8988T (cell line): ENCODE results near the gene NTM.

Experiments used
- DNase-seq: peaks from one replicate; pipeline ENCODE4 v3.0.0; 2011

The NTM gene

GRCh38 chr11:131572423-131572822 is 202.0 kb downstream of the NTM start:
- DNase-seq = no peak

DNA sequence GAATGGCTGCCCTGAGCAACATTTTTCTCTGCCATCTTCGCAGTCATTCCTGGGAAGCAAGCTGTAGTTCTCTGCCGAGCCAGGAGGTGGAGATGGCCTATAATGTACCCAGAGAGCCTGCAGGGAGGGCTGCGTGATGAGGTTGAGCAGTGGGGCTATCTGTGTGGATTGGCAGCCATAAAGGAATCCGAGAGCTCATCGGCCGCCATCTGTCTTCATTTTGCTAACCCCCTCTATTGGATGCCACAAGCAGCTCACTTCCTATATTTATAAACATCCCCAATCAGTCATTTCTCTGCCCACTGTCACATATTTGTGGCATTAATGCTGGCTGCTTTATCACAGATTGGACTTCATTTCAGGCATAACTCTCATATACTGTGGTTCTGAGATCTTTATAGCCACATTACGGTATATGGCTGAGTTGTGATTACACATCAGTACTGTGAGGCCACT is 209.5 kb downstream of the NTM start:
- no peak for DNase-seq

GRCh38 chr11:131580476-131580875 is 210.1 kb downstream of the NTM start:
- DNase-seq = no peak

DNA sequence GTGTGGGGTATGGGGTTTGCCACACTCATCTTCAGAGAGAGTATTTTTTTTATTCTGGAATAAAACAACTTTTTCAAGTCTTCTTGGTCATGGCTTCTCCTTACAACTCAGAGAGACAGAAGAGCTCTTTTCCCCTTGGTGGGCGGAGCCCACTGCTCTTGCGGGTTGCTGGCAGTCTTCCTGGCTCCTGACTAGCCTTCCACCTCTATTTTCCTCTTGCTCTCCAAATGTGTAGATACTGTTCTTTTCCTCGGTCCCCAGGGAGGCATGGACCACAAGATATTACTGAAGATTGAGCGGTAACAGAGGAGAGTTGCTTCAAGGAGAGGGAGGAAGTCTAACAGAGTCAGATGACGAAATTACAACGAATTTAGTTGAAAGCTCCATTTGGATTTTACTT is 210.6 kb downstream of the NTM start:
- DNase-seq = no peak

DNA sequence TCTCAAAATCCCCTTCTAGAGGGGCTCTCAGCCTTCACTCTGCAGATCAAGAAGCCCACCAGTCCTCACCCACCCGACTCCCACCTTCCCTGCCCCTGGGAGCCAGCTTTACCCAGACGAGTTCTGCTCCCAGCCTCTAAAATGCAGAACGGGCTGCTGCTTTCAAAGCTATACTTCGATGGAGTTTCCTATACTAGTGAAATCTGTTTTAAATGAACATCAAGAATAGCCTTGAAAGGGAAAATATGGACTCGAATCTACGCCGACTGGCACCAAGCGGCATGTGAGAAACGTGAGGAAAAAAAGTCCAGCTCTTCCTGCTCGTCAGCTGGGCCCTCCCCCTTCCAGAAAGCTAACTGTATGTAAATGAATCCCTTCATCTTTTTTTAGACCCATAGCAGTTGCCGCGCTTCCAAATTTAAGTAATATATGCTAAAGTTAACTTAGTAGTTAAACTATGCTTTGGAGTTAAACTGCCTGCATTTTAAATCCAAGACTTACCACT is 211.7 kb downstream of the NTM start:
- no peak for DNase-seq

GRCh38 chr11:131583421-131583820 is 213.0 kb downstream of the NTM start:
- DNase-seq = no peak

- no peak for DNase-seq
Measured at GRCh38 chr11:131583938-131584337, 213.5 kb downstream of the NTM start.

GRCh38 chr11:131584785-131585592 is 214.6 kb downstream of the NTM start:
- DNase-seq = no peak

DNA sequence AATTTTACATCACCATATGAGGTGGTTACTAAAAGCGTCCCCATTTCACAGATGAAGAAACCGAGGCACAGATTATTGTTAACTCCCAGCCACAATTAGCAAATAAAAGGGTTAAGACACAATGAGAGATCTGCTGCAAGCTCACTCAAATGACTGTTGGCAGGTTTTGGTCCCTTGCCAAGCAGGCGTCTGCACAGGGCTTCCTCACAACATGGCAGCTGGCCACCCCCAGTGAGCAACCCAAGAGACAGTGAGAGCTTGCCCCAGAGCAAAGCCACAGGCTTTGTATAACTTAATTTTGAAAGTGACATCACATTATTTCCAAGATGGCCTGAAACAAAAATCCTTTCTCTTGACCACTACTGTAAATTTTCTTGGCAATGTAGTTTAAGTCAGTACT is 217.6 kb downstream of the NTM start:
- no peak for DNase-seq

GRCh38 chr11:131591051-131591461 is 220.6 kb downstream of the NTM start:
- no peak for DNase-seq

GRCh38 chr11:131592152-131592551 is 221.7 kb downstream of the NTM start:
- DNase-seq = no peak

- DNase-seq = no peak
Measured at GRCh38 chr11:131592734-131593133, 222.3 kb downstream of the NTM start.

DNA sequence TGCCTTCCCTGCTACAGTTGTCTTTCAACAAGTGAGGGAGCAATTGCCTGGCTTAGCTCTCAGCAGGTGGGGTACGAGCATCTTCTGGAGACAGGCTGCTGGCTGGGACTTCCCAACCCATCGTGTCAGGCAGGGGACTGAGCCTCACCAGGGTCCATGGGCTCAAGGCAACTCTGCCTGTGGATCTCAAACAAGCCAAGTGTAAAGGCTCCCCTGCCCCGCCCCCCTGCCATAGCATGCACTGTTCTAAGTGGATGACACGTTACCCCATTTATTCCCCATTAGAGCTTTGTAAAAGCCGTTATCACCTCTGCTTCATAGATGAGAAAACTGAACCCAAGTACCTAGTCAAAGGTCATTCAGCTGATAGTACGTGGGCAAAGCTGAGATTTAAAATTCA is 222.9 kb downstream of the NTM start:
- no peak for DNase-seq

DNA sequence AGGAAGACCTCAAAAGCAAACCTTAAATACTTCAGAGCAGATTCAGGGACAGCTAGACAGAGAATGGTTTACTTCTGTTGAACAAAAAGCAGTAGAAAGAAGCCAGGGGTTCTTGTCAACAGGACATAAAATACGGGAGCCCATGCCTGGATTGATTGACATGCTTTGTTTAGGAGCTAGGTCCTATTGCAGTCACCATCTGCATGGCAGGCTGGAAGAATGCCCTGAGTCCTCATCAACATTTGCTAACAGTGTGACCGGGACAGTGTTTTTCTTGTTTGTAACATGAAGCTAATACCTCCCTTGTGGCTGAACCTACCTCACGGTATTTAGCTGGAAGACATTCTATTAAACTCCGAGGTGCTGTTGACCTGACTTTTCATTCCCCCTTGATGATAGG is 225.4 kb downstream of the NTM start:
- DNase-seq = no peak

GRCh38 chr11:131597890-131598289 is 227.5 kb downstream of the NTM start:
- no peak for DNase-seq

- no peak for DNase-seq
Measured at GRCh38 chr11:131598305-131598704, 227.9 kb downstream of the NTM start.

DNA sequence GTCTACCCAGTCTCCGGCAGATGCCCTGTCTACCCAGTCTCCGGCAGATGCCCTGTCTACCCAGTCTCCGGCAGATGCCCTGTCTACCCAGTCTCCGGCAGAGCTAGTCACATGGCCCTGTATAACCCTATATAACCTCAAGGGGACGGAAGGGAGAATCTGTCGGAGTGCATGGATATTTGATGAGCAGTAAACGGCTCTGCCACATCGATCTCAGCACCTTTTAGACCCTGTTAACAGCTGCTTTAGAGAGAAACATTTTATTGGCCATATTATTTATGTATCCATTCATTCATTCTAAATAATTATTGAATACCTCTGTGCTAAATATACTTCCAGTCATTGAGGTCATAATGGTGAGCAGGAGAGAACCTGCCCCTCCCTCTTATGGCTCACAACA is 228.9 kb downstream of the NTM start:
- DNase-seq = no peak

- DNase-seq = no peak
Measured at GRCh38 chr11:131600628-131601027, 230.2 kb downstream of the NTM start.

GRCh38 chr11:131601586-131601985 is 231.2 kb downstream of the NTM start:
- DNase-seq = no peak

DNA sequence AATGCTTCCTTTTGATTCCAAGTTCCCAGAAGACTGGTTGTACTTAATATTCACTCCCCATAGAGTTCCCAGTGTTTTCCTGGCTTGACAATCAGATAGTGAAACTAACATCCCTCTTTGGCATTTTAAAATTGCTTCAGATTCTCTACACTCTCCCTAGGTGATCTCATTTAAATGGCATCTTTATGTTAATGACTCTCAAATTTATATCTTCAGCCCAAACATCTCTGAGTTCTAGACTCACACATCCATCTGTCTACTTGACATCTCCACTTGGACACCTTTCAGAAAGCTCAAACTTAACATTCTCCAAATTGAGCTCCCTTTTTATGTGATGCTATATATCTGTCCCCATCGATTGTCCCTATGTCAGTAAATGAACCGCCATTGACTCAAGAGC is 232.0 kb downstream of the NTM start:
- DNase-seq = no peak

DNA sequence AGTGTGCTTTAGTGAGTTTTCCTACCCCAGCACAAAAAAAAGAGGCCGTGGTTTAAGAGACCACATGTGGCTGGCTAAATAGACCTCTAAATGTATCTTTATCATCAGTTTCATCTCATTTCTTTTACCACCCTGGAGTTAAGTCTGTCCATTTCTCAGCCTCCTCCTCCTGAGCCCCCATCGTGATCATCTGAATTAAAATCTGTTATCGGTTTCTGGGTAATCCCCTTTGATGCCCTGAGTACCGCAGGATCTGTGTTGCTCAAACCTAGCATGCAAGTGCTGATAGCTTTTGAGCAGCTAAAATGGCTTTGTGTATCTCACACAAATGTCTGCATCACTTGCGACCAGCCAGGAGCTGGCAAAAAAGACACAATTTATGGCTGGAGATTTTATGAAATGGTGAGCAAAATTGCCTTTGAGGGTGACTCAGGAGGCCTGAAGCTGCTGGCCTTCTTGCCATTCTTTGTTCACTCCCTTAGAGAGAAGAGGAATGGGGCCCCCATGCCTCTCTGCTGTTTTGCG is 236.5 kb downstream of the NTM start:
- no peak for DNase-seq

GRCh38 chr11:131609337-131609736 is 238.9 kb downstream of the NTM start:
- no peak for DNase-seq

DNA sequence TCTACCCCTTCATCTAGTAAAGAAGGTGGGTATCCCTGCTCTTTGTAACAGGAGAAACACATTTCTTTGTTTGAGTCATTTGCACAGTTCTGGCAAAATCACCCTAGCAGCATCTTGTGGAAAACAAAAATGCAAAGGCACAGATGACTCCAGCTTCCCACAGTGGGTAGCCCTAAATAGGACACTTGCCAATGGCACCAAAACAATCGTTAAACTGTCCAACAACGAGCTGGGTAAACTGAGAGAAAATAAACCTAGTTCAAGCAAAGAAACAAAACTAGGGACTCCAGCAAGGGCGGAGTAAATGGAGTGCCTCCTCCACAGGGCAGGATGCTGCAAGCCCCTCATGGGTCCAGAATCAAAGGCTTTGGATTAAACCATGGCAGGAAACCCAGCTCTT is 239.5 kb downstream of the NTM start:
- no peak for DNase-seq

GRCh38 chr11:131611322-131611721 is 240.9 kb downstream of the NTM start:
- no peak for DNase-seq

- no peak for DNase-seq
Measured at GRCh38 chr11:131612533-131612932, 242.1 kb downstream of the NTM start.
